ENCODE measurements around the gene SCUBE2. TPM values are rescaled to one million over a fixed set of nuclear protein-coding genes. Genes with fewer than 3 reads are reported as not detected.
A peak's percentile ranks its signal among the peaks of the same experiment; 100 is the strongest.

Gene SCUBE2
- total and polyA plus RNA-seq, 3 experiments from 2014 or later, result 0.47 TPM; not detected in 2

DNA sequence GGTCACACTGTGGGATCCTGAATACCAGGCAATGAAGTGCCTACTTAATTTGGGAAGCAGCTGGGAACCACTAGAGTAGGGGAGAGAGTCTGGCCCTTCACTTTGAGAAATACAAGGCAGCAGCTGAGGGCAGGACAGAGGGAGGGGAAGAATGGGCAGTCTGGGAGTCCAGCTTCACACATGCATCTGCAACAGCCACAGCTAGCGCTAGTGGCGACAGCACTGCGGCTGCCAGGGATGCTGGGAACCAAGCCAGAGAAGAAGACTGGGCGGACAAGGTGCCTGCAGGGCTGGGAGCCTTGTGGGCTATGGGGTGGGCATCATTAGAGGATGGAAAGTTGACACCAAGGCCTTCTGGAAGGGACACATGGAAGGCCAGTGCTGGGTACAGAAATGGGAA lies 15.8 kb downstream of the SCUBE2 start:
- no peaks in the 10 kb centered on the region for H3K9me3 Mint-ChIP-seq
- H3K36me3 ChIP-seq (ENCODE audit: insufficient read depth, low read length), result no peaks in the 10 kb centered on the region
- no peaks in the 10 kb centered on the region for H3K27me3 ChIP-seq (ENCODE audit: insufficient read depth, low read length, poor library complexity, severe bottlenecking)
- H3K4me1 Mint-ChIP-seq, result no peaks in the 10 kb centered on the region
- no peak overlapping the region for H3K27ac Mint-ChIP-seq
- no peaks in the 10 kb centered on the region for H3K36me3 Mint-ChIP-seq
- CTCF ChIA-PET, result interaction anchor here (1.3 kb wide), 1 partner anchor 62 kb away, joined by 3 read pairs; no protein-coding TSS in a partner anchor
- H3K27me3 Mint-ChIP-seq, result peaks cover 5 to 37% of the 10 kb centered on the region in 2 donors
- no peak for DNase-seq
- POLR2A ChIA-PET, result no interaction called here
- no peaks in the 10 kb centered on the region for H3K4me1 ChIP-seq (ENCODE audit: insufficient read depth, low read length)
- no peak overlapping the region for H3K27ac ChIP-seq (ENCODE audit: low read depth, low read length)
- no peaks in the 10 kb centered on the region for H3K9me3 ChIP-seq (ENCODE audit: low read length)
- no peak overlapping the region for H3K4me3 ChIP-seq (ENCODE audit: low read length)
- no peak overlapping the region for H3K4me3 Mint-ChIP-seq

DNA sequence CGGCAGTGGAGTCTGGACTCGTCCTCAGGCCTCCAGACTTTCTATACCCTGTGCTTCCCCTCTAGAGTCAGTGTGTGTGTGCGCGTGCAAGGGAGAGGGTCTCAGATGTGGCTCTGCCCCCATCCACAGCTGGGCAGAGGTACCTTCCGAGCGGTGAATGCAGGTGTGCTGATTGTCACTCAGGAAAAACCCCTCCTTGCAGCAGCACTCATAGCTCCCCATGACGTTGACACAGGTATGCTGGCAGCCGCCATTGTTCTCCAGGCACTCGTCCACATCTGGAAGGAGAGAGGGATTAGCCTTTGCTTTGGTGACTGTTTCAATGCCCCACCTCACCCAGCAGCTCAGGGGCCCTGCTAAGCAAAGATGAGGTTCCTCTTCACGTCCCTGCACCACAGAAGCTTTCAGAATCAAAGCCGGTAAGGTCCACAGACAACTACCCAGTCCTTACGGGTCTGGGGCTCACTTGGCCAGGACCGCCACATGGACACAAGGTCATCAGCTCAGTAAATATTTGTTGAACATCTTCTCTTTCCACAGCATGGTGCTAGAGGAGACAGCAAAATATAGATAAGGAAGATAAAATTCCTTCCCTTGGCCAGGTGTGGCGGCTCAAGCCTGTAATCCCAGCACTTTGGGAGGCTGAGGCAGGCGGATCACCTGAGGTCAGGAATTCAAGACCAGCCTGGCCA lies 16.9 kb downstream of the SCUBE2 start:
- H3K4me1 Mint-ChIP-seq, result no peaks in the 10 kb centered on the region
- H3K4me3 Mint-ChIP-seq, result no peak overlapping the region
- H3K36me3 Mint-ChIP-seq, result no peaks in the 10 kb centered on the region
- H3K27ac ChIP-seq (ENCODE audit: low read depth, low read length), result no peak overlapping the region
- ChIA-PET CTCF (no interaction called here), POLR2A (no interaction called here)
- H3K36me3 ChIP-seq (ENCODE audit: insufficient read depth, low read length), result no peaks in the 10 kb centered on the region
- no peaks in the 10 kb centered on the region for H3K9me3 ChIP-seq (ENCODE audit: low read length)
- no peak for DNase-seq
- no peaks in the 10 kb centered on the region for H3K4me1 ChIP-seq (ENCODE audit: insufficient read depth, low read length)
- no peaks in the 10 kb centered on the region for H3K9me3 Mint-ChIP-seq
- peaks cover 5 to 46% of the 10 kb centered on the region in 2 donors for H3K27me3 Mint-ChIP-seq
- H3K27me3 ChIP-seq (ENCODE audit: insufficient read depth, low read length, poor library complexity, severe bottlenecking), result no peaks in the 10 kb centered on the region
- H3K4me3 ChIP-seq (ENCODE audit: low read length), result no peak overlapping the region
- peak overlapping the region in 1 of 8 donors; percentile 30 for H3K27ac Mint-ChIP-seq

DNA sequence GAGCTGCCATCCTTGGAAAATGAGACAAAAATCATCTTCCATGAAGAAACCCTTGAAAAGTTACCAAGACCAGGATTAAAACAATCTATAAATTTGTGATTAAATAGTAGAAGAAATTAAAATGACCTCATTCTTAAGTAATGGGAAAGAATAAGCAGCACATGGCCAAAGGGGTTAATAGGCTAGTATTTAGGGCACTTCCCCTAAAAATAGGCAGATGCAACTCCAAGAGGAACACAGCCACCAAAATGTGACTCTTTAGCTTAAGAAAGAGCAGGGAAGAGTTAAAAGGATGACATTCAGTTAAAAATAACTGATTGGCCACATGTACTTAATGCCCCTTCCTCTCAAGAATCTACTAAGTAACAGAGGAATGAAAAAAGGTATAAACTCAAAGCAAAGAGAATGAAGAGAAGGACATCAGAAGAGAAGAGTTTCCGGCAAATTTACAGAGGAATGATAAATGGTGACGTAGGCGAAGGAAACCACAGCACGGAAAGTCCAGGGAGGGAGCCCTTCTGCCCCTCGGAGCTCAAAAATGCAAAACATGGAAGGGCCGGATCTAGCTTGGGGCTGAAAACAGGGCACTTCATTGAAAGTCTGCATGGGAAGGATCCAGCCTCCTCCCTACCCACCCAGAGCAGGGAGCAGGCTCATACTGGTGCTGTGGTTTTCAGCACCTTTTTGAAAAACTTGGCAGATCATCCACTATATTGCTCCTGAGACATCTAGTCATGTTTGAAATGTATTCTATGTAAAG lies 17.8 kb downstream of the SCUBE2 start:
- H3K36me3 Mint-ChIP-seq, result no peaks in the 10 kb centered on the region
- no peak for DNase-seq
- peaks cover 5 to 51% of the 10 kb centered on the region in 2 donors for H3K27me3 Mint-ChIP-seq
- Histone ChIP-seq H3K36me3 (ENCODE audit: insufficient read depth, low read length) (no peaks in the 10 kb centered on the region), H3K4me3 (ENCODE audit: low read length) (no peak overlapping the region), H3K27me3 (ENCODE audit: insufficient read depth, low read length, poor library complexity, severe bottlenecking) (no peaks in the 10 kb centered on the region), H3K27ac (ENCODE audit: low read depth, low read length) (no peak overlapping the region), H3K9me3 (ENCODE audit: low read length) (no peaks in the 10 kb centered on the region), H3K4me1 (ENCODE audit: insufficient read depth, low read length) (no peaks in the 10 kb centered on the region)
- no peaks in the 10 kb centered on the region for H3K9me3 Mint-ChIP-seq
- POLR2A ChIA-PET, result no interaction called here
- no peak overlapping the region for H3K27ac Mint-ChIP-seq
- H3K4me1 Mint-ChIP-seq, result no peaks in the 10 kb centered on the region
- H3K4me3 Mint-ChIP-seq, result no peak overlapping the region
- CTCF ChIA-PET, result no interaction called here

DNA sequence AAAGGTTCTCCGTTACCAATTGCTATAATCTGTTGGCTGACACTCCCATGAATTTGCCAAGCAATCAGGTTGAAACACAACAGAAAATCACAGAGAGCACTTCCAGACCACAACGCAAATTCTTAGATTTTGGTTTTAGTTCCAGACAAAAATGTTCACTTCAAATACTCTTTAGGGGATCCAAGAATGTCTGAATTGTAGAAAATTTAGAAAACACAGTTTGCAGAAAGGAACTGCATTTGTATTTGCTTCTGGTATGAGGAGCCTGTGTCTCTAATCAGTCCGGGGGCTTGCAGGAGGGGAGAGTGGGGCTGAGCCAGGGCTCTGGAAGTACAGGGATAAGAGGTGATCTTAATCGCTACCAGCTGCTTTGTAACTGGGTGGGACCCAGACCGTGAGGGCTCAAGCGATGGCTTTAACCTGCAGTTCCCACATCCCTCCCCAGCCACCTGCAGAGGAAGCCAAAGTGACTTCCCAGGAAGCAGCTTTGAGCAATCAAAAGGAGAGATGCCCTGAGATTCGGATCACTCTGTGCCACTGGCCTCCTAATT lies 18.7 kb downstream of the SCUBE2 start:
- ChIA-PET POLR2A (no interaction called here), CTCF (no interaction called here)
- Histone ChIP-seq H3K9me3 (ENCODE audit: low read length) (no peaks in the 10 kb centered on the region), H3K4me1 (ENCODE audit: insufficient read depth, low read length) (no peaks in the 10 kb centered on the region), H3K4me3 (ENCODE audit: low read length) (no peak overlapping the region), H3K36me3 (ENCODE audit: insufficient read depth, low read length) (no peaks in the 10 kb centered on the region), H3K27me3 (ENCODE audit: insufficient read depth, low read length, poor library complexity, severe bottlenecking) (no peaks in the 10 kb centered on the region), H3K27ac (ENCODE audit: low read depth, low read length) (no peak overlapping the region)
- Mint-ChIP-seq H3K9me3 (no peaks in the 10 kb centered on the region), H3K4me1 (no peaks in the 10 kb centered on the region), H3K4me3 (no peak overlapping the region), H3K27me3 (peaks cover 5 to 52% of the 10 kb centered on the region in 2 donors), H3K36me3 (no peaks in the 10 kb centered on the region), H3K27ac (no peak overlapping the region)
- no peak for DNase-seq

DNA sequence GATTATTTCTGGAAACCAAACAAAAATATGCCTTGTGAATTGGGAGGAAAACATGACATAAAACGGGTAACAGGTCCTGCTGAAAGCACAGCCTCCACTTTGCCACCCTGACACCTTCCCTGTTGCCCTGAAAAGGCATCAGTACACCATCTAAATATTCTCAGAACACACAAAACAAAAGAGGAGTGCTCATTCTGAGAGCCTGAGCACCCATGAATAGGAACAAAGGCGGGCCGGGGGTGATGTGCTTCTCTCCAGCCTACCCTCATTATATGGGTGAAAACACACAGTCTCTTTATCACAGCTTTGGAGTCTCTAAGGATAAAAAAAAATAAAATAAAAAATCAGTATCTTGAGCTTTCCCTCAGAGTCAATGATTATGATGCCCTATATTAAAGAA lies 19.7 kb downstream of the SCUBE2 start:
- POLR2A ChIA-PET, result no interaction called here
- no peak for DNase-seq
- CTCF ChIA-PET, result interaction anchor here (1.4 kb wide), 1 partner anchor 10 kb away, joined by 3 read pairs; no protein-coding TSS in a partner anchor
- no peaks in the 10 kb centered on the region for H3K36me3 Mint-ChIP-seq
- H3K36me3 ChIP-seq (ENCODE audit: insufficient read depth, low read length), result no peaks in the 10 kb centered on the region
- no peaks in the 10 kb centered on the region for H3K4me1 Mint-ChIP-seq
- no peak overlapping the region for H3K27ac ChIP-seq (ENCODE audit: low read depth, low read length)
- no peaks in the 10 kb centered on the region for H3K9me3 Mint-ChIP-seq
- no peaks in the 10 kb centered on the region for H3K4me1 ChIP-seq (ENCODE audit: insufficient read depth, low read length)
- no peak overlapping the region for H3K4me3 Mint-ChIP-seq
- H3K27me3 ChIP-seq (ENCODE audit: insufficient read depth, low read length, poor library complexity, severe bottlenecking), result no peaks in the 10 kb centered on the region
- no peaks in the 10 kb centered on the region for H3K9me3 ChIP-seq (ENCODE audit: low read length)
- H3K4me3 ChIP-seq (ENCODE audit: low read length), result no peak overlapping the region
- no peak overlapping the region for H3K27ac Mint-ChIP-seq
- peaks cover 5 to 52% of the 10 kb centered on the region in 2 donors for H3K27me3 Mint-ChIP-seq

DNA sequence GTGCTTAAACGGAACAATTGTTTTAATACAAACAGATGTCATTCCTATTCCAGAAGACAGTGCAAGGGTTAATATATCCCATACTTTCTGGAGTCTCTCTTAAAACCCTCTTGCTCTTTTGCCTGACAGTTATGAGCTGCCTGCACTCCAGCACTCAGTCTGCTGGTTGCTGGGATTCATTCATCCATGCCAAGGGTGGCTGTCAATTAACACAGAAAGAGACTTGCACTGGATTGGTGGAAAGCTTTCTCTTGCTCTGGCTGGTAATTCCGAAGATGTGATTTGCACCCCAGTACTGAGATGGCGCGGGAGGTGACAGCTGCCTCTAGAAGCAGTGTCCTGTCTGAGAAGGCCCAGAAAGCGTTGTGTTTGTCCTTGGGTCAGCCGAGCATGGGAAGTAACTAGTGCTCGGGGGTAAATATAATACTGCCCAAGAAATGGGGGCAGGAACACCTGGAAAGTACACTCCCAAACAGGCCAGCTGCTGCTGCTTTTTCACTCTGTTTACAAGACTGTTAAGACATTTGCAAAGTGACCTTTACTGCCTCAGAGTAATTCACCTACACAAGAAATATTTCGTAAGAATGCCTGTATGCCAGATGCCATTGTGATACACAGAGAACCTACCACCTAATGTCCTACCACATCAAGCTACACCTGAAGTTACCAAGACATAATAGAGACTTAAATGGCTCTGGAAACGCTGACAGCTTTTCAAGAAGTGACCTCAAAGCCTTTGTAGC lies 20.5 kb downstream of the SCUBE2 start:
- H3K4me1 ChIP-seq (ENCODE audit: insufficient read depth, low read length), result no peaks in the 10 kb centered on the region
- no peak overlapping the region for H3K4me3 ChIP-seq (ENCODE audit: low read length)
- H3K27ac ChIP-seq (ENCODE audit: low read depth, low read length), result no peak overlapping the region
- no peaks in the 10 kb centered on the region for H3K36me3 ChIP-seq (ENCODE audit: insufficient read depth, low read length)
- no peaks in the 10 kb centered on the region for H3K9me3 Mint-ChIP-seq
- no peaks in the 10 kb centered on the region for H3K27me3 ChIP-seq (ENCODE audit: insufficient read depth, low read length, poor library complexity, severe bottlenecking)
- H3K4me3 Mint-ChIP-seq, result no peak overlapping the region
- no peak overlapping the region for H3K27ac Mint-ChIP-seq
- ChIA-PET CTCF (interaction anchor here (1.4 kb wide), 1 partner anchor 10 kb away, joined by 3 read pairs; no protein-coding TSS in a partner anchor), POLR2A (no interaction called here)
- no peaks in the 10 kb centered on the region for H3K36me3 Mint-ChIP-seq
- peaks cover 5 to 53% of the 10 kb centered on the region in 2 donors for H3K27me3 Mint-ChIP-seq
- DNase-seq, result no peak
- H3K4me1 Mint-ChIP-seq, result no peaks in the 10 kb centered on the region
- no peaks in the 10 kb centered on the region for H3K9me3 ChIP-seq (ENCODE audit: low read length)

DNA sequence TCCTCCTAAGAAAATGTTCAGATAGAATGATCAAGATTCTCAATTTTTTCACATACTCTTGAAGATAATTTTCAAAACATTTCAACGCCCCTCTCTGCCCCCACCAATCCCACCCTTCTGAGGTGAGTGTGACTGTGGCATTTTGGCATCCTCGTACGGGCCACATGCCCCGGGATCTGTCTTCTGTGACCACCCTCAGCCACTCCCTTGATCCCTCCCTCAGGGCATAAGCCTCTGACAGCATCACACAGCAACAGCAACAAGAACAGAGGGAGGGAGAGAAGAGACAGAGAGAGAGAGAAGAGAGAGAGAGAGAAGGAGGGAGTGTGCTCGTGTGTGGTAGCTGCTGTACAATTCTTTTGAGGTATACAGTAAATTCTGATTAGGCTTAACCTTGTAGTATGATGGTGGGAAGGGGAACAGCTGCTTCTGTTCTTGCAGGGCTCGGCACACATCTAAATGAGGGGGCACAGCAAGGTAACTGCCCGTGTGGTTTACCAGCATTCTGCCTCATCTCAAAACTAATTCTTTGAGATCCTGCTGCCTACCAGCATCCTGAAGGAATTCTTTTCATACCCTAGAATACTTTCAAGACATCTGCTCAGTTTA lies 21.4 kb downstream of the SCUBE2 start:
- Mint-ChIP-seq H3K4me1 (no peaks in the 10 kb centered on the region), H3K27me3 (peaks cover 5 to 46% of the 10 kb centered on the region in 2 donors), H3K27ac (no peak overlapping the region), H3K9me3 (no peaks in the 10 kb centered on the region), H3K4me3 (no peak overlapping the region), H3K36me3 (no peaks in the 10 kb centered on the region)
- ChIA-PET POLR2A (no interaction called here), CTCF (no interaction called here)
- Histone ChIP-seq H3K36me3 (ENCODE audit: insufficient read depth, low read length) (no peaks in the 10 kb centered on the region), H3K9me3 (ENCODE audit: low read length) (no peaks in the 10 kb centered on the region), H3K4me3 (ENCODE audit: low read length) (no peak overlapping the region), H3K4me1 (ENCODE audit: insufficient read depth, low read length) (no peaks in the 10 kb centered on the region), H3K27me3 (ENCODE audit: insufficient read depth, low read length, poor library complexity, severe bottlenecking) (no peaks in the 10 kb centered on the region), H3K27ac (ENCODE audit: low read depth, low read length) (no peak overlapping the region)
- DNase-seq, result no peak

Data from CD8-positive, alpha-beta memory T cell (primary cell).